Thoracic aorta (tissue), 2 donors: ENCODE data around the gene KDM1B. TPM values are rescaled to one million over a fixed set of nuclear protein-coding genes. Genes with fewer than 3 reads are reported as not detected.
A peak's percentile ranks its signal among the peaks of the same experiment; 100 is the strongest.

ENCODE experiments used
- ATAC-seq: fragments of 150-250 bp; one replicate; pipeline ENCODE4 v1.8.0; 2017; ENCODE audit warnings: low read depth; ENCODE audit not compliant: insufficient number of reproducible peaks, low FRiP score
- DNase-seq: peaks from one replicate; pipeline ENCODE4 v3.0.0-alpha.2; 2020; ENCODE audit warnings: low spot score
- H3K27ac ChIP-seq, 2 donors: fragments of 200-600 bp; sonication (generic); 1 replicate in 1 of 2; 2 replicates in 1 of 2; pipeline ENCODE4 v1.5.1; 2016; ENCODE audit warnings: mild to moderate bottlenecking in 2 of 2, moderate library complexity in 2 of 2
- H3K27me3 ChIP-seq: fragments of 200-600 bp; sonication (generic); replicated peaks from 2 replicates; pipeline ENCODE4 v1.6.0; 2016; ENCODE audit warnings: mild to moderate bottlenecking; ENCODE audit not compliant: insufficient read depth
- H3K36me3 ChIP-seq: fragments of 200-600 bp; sonication (generic); one replicate; pipeline ENCODE4 v1.5.1; 2016
- H3K4me1 ChIP-seq, 2 donors: fragments of 200-600 bp; sonication (generic); 1 replicate in 1 of 2; 2 replicates in 1 of 2; pipeline versions ENCODE4 v1.5.1 to v1.6.0; 2016; ENCODE audit warnings: low read depth in 2 of 2, mild to moderate bottlenecking in 1 of 2; ENCODE audit not compliant: control insufficient read depth in 1 of 2
- H3K4me3 ChIP-seq: fragments of 200-600 bp; sonication (generic); 2 replicates; pipeline ENCODE4 v1.5.1; 2016; ENCODE audit warnings: mild to moderate bottlenecking
- H3K9me3 ChIP-seq: fragments of 200-600 bp; sonication (generic); 2 replicates; pipeline ENCODE4 v1.5.1; 2016
- total RNA-seq, 2 donors: library from RNA; depleted of rRNA; stranded (reverse); fragments of >200 nt; gene quantifications; one replicate each; pipeline versions ENCODE4 v1.1.0 to v1.2.3, GENCODE V29; 2016
- TF ChIP-seq, protein P1 (sequence below): fragments of 200-600 bp; sonication (generic); IDR thresholded peaks from one replicate; pipeline ENCODE4 v1.5.1; 2019; ENCODE audit warnings: antibody characterized with exemption

The KDM1B gene
- total RNA-seq, 2 donors from 2014 or later: 10.3 TPM

DNA sequence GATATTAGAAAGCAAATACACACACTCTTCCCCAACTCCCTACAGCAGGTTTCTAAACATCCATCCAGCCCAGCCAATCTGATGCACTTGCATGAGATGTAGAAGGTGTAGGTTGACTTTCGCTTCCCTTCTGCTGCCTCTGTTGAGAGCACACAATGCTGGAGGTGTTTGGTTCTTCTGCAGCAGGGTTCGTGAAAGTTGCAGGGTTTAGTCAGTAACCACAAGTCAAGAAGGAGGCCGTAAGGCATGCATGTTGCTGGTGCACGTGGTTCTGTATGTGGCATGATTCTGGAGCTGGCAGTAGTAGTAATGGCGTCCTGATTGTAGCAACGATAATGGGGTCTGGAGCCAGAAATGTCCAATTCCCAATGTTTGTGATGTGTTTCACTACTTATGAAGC lies 56.1 kb downstream of the KDM1B start:
- no peaks in the 10 kb centered on the region for H3K27me3 ChIP-seq
- ATAC-seq (no peak), DNase-seq (no peak)
- TF ChIP-seq, protein P1, sequence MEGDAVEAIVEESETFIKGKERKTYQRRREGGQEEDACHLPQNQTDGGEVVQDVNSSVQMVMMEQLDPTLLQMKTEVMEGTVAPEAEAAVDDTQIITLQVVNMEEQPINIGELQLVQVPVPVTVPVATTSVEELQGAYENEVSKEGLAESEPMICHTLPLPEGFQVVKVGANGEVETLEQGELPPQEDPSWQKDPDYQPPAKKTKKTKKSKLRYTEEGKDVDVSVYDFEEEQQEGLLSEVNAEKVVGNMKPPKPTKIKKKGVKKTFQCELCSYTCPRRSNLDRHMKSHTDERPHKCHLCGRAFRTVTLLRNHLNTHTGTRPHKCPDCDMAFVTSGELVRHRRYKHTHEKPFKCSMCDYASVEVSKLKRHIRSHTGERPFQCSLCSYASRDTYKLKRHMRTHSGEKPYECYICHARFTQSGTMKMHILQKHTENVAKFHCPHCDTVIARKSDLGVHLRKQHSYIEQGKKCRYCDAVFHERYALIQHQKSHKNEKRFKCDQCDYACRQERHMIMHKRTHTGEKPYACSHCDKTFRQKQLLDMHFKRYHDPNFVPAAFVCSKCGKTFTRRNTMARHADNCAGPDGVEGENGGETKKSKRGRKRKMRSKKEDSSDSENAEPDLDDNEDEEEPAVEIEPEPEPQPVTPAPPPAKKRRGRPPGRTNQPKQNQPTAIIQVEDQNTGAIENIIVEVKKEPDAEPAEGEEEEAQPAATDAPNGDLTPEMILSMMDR: no peak
- no peak overlapping the region for H3K4me3 ChIP-seq
- H3K9me3 ChIP-seq: no peaks in the 10 kb centered on the region
- H3K27ac ChIP-seq: no peak overlapping the region
- H3K4me1 ChIP-seq: peaks cover 0 to 9% of the 10 kb centered on the region in 2 donors
- H3K36me3 ChIP-seq: no peaks in the 10 kb centered on the region

DNA sequence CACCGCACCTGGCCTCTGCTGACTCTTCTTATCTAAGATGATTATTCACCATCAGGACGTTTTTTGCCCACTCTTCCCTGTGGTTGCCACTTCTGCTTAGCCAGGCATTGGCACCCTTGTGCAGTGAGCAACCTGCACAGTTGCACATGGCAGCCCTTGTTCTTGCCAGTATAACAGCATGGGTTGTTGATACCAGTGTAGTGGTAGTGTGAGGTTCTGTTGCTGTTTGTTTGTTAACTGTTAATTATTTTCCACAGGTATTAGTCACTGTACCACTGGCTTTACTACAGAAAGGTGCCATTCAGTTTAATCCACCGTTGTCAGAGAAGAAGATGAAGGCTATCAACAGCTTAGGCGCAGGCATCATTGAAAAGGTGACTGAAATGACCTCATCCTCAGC lies 57.0 kb downstream of the KDM1B start:
- Histone ChIP-seq H3K36me3 (no peaks in the 10 kb centered on the region), H3K4me3 (no peak overlapping the region), H3K27ac (no peak overlapping the region), H3K27me3 (no peaks in the 10 kb centered on the region), H3K9me3 (no peaks in the 10 kb centered on the region), H3K4me1 (peaks cover 0 to 9% of the 10 kb centered on the region in 2 donors)
- ATAC-seq: no peak
- no peak for DNase-seq
- TF ChIP-seq, protein P1: no peak

DNA sequence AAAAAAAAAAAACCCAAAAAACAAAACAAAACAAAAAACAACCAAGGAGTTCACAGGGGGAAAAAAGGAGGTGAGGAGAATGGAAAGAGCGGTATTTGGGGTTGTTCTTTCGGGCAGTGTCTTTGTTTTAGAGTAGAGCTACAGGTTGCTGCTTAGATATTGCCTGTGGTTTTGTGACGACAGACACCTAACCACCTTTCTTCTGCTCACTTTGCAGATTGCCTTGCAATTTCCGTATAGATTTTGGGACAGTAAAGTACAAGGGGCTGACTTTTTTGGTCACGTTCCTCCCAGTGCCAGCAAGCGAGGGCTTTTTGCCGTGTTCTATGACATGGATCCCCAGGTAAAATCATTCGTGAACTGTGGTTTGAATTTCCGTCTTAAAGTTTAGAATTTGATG lies 58.2 kb downstream of the KDM1B start:
- Histone ChIP-seq H3K36me3 (no peaks in the 10 kb centered on the region), H3K4me1 (peaks cover 0 to 9% of the 10 kb centered on the region in 2 donors), H3K4me3 (no peak overlapping the region), H3K27me3 (no peaks in the 10 kb centered on the region), H3K9me3 (no peaks in the 10 kb centered on the region), H3K27ac (no peak overlapping the region)
- no peak for ATAC-seq
- TF ChIP-seq, protein P1: no peak
- no peak for DNase-seq

- H3K27me3 ChIP-seq: no peaks in the 10 kb centered on the region
- peak overlapping the region in 1 of 2 donors; percentile 58 for H3K27ac ChIP-seq
- ATAC-seq (no peak), DNase-seq (no peak)
- H3K9me3 ChIP-seq: no peaks in the 10 kb centered on the region
- TF ChIP-seq, protein P1: no peak
- peaks cover 0 to 9% of the 10 kb centered on the region in 2 donors for H3K4me1 ChIP-seq
- peak overlapping the region; percentile 39 for H3K4me3 ChIP-seq
- H3K36me3 ChIP-seq: no peaks in the 10 kb centered on the region
Measured at GRCh38 chr6:18214003-18214402, 58.8 kb downstream of the KDM1B start.

GRCh38 chr6:18215436-18215835 lies 60.2 kb downstream of the KDM1B start:
- no peaks in the 10 kb centered on the region for H3K27me3 ChIP-seq
- no peak overlapping the region for H3K4me3 ChIP-seq
- no peak overlapping the region for H3K27ac ChIP-seq
- no peak for DNase-seq
- H3K4me1 ChIP-seq: no peaks in the 10 kb centered on the region
- TF ChIP-seq, protein P1: no peak
- no peaks in the 10 kb centered on the region for H3K9me3 ChIP-seq
- no peaks in the 10 kb centered on the region for H3K36me3 ChIP-seq
- ATAC-seq: no peak
